HepG2 (cell line): ENCODE measurements around the gene CDO1. TPM values are rescaled to one million over a fixed set of nuclear protein-coding genes. Genes with fewer than 3 reads are reported as not detected.

Experiments used
- ATAC-seq: fragments of 200-7000 bp; cut with Tn5 transposase; 3 replicates; pipeline ENCODE4 v1.9.1; 2020; ENCODE audit warnings: mild to moderate bottlenecking, moderate library complexity
- Bru-seq: library from RNA; stranded (reverse); fragments of 400-500 nt; gene quantifications from one replicate; lab custom pipeline; 2021; lab: Mats Ljungman, UMichigan
- BruChase-seq, 2 experiments: library from RNA; stranded (reverse); fragments of 400-500 nt; gene quantifications; one replicate each; lab custom pipeline; 2021; lab: Mats Ljungman, UMichigan
- BruUV-seq: library from RNA; stranded (reverse); fragments of 400-500 nt; replicated peaks from 2 replicates; lab custom pipeline; 2021; lab: Mats Ljungman, UMichigan
- CTCF ChIA-PET: fragments of 300-600 bp; formaldehyde crosslinking; extraction: SDS; loops from one replicate; lab custom pipeline; 2021; ENCODE audit warnings: low total read pairs, inconsistent platforms, low intra/inter-chr PET ratio; lab: Yijun Ruan, JAX
- POLR2A ChIA-PET: fragments of 350-600 bp; sonication (Branson Sonifier 250); formaldehyde crosslinking; loops from one replicate; lab custom pipeline; 2020; ENCODE audit warnings: antibody characterized with exemption, inconsistent platforms; lab: Yijun Ruan, JAX
- DNase-seq: peaks from one replicate; pipeline ENCODE4 v3.0.0-alpha.2; 2015; ENCODE audit warnings: low spot score
- FAIRE-seq: peaks from 3 replicates; lab custom pipeline; 2011; peaks lifted over from hg19 to GRCh38; lab: Jason Lieb, UNC
- H2AFZ ChIP-seq: one replicate; pipeline ENCODE4 v1.6.1; 2011; ENCODE audit warnings: low read length, inconsistent platforms
- H3K27ac ChIP-seq: fragments of 300-600 bp; 3 replicates; pipeline ENCODE4 v1.8.0; 2011; ENCODE audit warnings: mixed run types, mild to moderate bottlenecking, mixed read lengths, low read length, inconsistent platforms; ENCODE audit not compliant: insufficient read depth; ENCODE audit errors: extremely low read length
- H3K27me3 ChIP-seq, 2 experiments: fragments of 200-600 bp in 1 of 2; 2 replicates in 1 of 2; 3 replicates in 1 of 2; pipeline versions ENCODE4 v1.6.0 to v1.8.0; 2011; ENCODE audit warnings: low read length in 2 of 2, mild to moderate bottlenecking in 2 of 2, moderate library complexity in 2 of 2, inconsistent platforms in 1 of 2; ENCODE audit not compliant: insufficient read depth in 2 of 2, control insufficient read depth in 1 of 2
- H3K36me3 ChIP-seq, 2 experiments: fragments of 200-600 bp in 1 of 2; replicated peaks in 1 of 2; 2 replicates in 1 of 2; 3 replicates in 1 of 2; pipeline versions ENCODE4 v1.5.1 to v1.8.0; 2011; ENCODE audit warnings: low read length in 2 of 2, inconsistent platforms in 1 of 2; ENCODE audit not compliant: insufficient read depth in 2 of 2, control insufficient read depth in 1 of 2
- H3K4me1 ChIP-seq: 2 replicates; pipeline ENCODE4 v1.5.1; 2012; ENCODE audit warnings: low read length, inconsistent platforms; ENCODE audit not compliant: insufficient read depth
- H3K4me2 ChIP-seq: 2 replicates; pipeline ENCODE4 v1.6.0; 2011; ENCODE audit warnings: low read depth, low read length, inconsistent platforms
- H3K4me3 ChIP-seq, 3 experiments: fragments of 200-600 bp in 1 of 3; sonication (generic), shearing (Covaris generic) in 1 of 3; replicated peaks in 1 of 3; 2 replicates each; pipeline ENCODE4 v1.5.1; 2011 to 2016; ENCODE audit warnings: low read length in 3 of 3, inconsistent platforms in 2 of 3, low read depth in 2 of 3, mild to moderate bottlenecking in 2 of 3, control low read depth in 1 of 3, mixed read lengths in 1 of 3; ENCODE audit not compliant: insufficient read depth in 1 of 3
- H3K79me2 ChIP-seq: one replicate; pipeline ENCODE4 v1.6.1; 2011; ENCODE audit warnings: low read length, inconsistent platforms; ENCODE audit not compliant: insufficient read depth
- H3K9ac ChIP-seq: 2 replicates; pipeline ENCODE4 v1.6.0; 2011; ENCODE audit warnings: mild to moderate bottlenecking, low read depth, low read length, inconsistent platforms; ENCODE audit not compliant: insufficient read depth
- H3K9me3 ChIP-seq: 2 replicates; pipeline ENCODE4 v1.5.1; 2012; ENCODE audit warnings: mild to moderate bottlenecking, low read length
- H4K20me1 ChIP-seq: 2 replicates; pipeline ENCODE4 v1.6.0; 2011; ENCODE audit warnings: inconsistent platforms, mild to moderate bottlenecking, low read length, moderate library complexity; ENCODE audit not compliant: insufficient read depth
- ELF3 ChIP-seq: IDR thresholded peaks from 2 replicates; pipeline ENCODE4 v1.6.1; 2016; ENCODE audit warnings: missing genetic modification reagents, missing compliant biosample characterization
- FOXK1 ChIP-seq: sonication (generic); formaldehyde crosslinking; IDR thresholded peaks from 2 replicates; pipeline ENCODE4 v1.4.0; 2020; ENCODE audit warnings: low read depth, missing genetic modification reagents, borderline replicate concordance
- GTF3A ChIP-seq: sonication (generic); formaldehyde crosslinking; conservative IDR thresholded peaks from 2 replicates; pipeline ENCODE4 v1.4.0; 2020; ENCODE audit warnings: mild to moderate bottlenecking, missing genetic modification reagents
- HOXA7 ChIP-seq: sonication (generic); formaldehyde crosslinking; IDR thresholded peaks from 2 replicates; pipeline ENCODE4 v1.8.1; 2022; ENCODE audit warnings: mild to moderate bottlenecking, missing genetic modification reagents, moderate library complexity
- KLF16 ChIP-seq, 2 experiments: sonication (generic) in 1 of 2; formaldehyde crosslinking in 1 of 2; IDR thresholded peaks; 2 replicates each; pipeline versions ENCODE4 v1.6.1 to v1.8.0; 2016 to 2023; ENCODE audit warnings: missing genetic modification reagents in 2 of 2, missing compliant biosample characterization in 1 of 2
- NR2C2 ChIP-seq: sonication (generic); formaldehyde crosslinking; IDR thresholded peaks from 2 replicates; pipeline ENCODE4 v1.4.0; 2020; ENCODE audit warnings: missing genetic modification reagents, mild to moderate bottlenecking, moderate library complexity, borderline replicate concordance
- RCOR2 ChIP-seq: IDR thresholded peaks from 2 replicates; pipeline ENCODE4 v1.6.1; 2016; ENCODE audit warnings: missing biosample characterization, missing genetic modification reagents
- STAT5B ChIP-seq: sonication (generic); formaldehyde crosslinking; IDR thresholded peaks from 2 replicates; pipeline ENCODE4 v1.4.0; 2020; ENCODE audit warnings: missing genetic modification reagents
- ZBTB21 ChIP-seq: sonication (generic); formaldehyde crosslinking; IDR thresholded peaks from 2 replicates; pipeline ENCODE4 v1.4.0; 2020; ENCODE audit warnings: missing genetic modification reagents
- ZBTB3 ChIP-seq: sonication (generic); formaldehyde crosslinking; IDR thresholded peaks from 2 replicates; pipeline ENCODE4 v1.4.0; 2020; ENCODE audit warnings: low read depth, mild to moderate bottlenecking, moderate library complexity, missing genetic modification reagents, borderline replicate concordance
- ZNF296 ChIP-seq: sonication (generic); formaldehyde crosslinking; conservative IDR thresholded peaks from 2 replicates; pipeline ENCODE4 v1.5.0; 2020; ENCODE audit warnings: mild to moderate bottlenecking, missing genetic modification reagents
- ZNF749 ChIP-seq: sonication (generic); formaldehyde crosslinking; IDR thresholded peaks from 2 replicates; pipeline ENCODE4 v1.8.0; 2022; ENCODE audit warnings: mild to moderate bottlenecking, missing genetic modification reagents, moderate library complexity, borderline replicate concordance
- ZNF772 ChIP-seq: sonication (generic); formaldehyde crosslinking; IDR thresholded peaks from 2 replicates; pipeline ENCODE4 v1.5.0; 2020; ENCODE audit warnings: mild to moderate bottlenecking, missing genetic modification reagents
- WGBS: methylation state at CpG from one replicate; pipeline ENCODE4 v1.1.6; 2017; ENCODE audit warnings: low lambda C conversion rate; 5-methylcytosine and 5-hydroxymethylcytosine counted together
- in situ Hi-C: cut with HindIII; loops from 2 replicates; pipeline ENCODE4 v1.10.0; 2017; ENCODE audit warnings: low pct_unique_long_range_greater_than_20kb; ENCODE audit not compliant: extremely low pct_ligation_motif_present
- intact Hi-C: fragments of 100-400 bp; cut with micrococcal nuclease; formaldehyde crosslinking; loops from one replicate; pipeline ENCODE4 v1.10.0; 2022; ENCODE audit not compliant: unreplicated experiment
- long read RNA-seq, 2 experiments: library from RNA in 1 of 2; library from polyadenylated mRNA in 1 of 2; stranded (forward) in 1 of 2; unstranded in 1 of 2; transcript quantifications; one replicate each; pipeline ENCODE4 v2.0.0, GENCODE V29; 2019 to 2022
- polyA minus RNA-seq, 3 experiments: library from RNA; depleted of rRNA, polyadenylated mRNA; stranded (reverse); fragments of >200 nt; gene quantifications; 2 replicates each; pipeline ENCODE4 v1.2.3, GENCODE V29; 2011; ENCODE audit warnings: low replicate concordance in 1 of 3
- polyA plus RNA-seq, 8 experiments: library from polyadenylated mRNA; depleted of rRNA in 3 of 8; stranded (reverse) in 7 of 8; unstranded in 1 of 8; fragments of >200 nt; fragmentation: Illumina TruSeq in 4 of 8; extraction: Trizol in 4 of 8; gene quantifications; 2 replicates each; pipeline versions ENCODE4 v1.2.1 to v1.2.3, GENCODE V29; 2011 to 2016; ENCODE audit warnings: low read depth in 4 of 8, missing spikeins in 1 of 8, mixed read lengths in 1 of 8; ENCODE audit not compliant: insufficient read depth in 1 of 8
- total RNA-seq, 5 experiments: library from RNA; depleted of rRNA; stranded (reverse); fragments of >200 nt; fragmentation: Illumina TruSeq; extraction: Trizol; gene quantifications; 2 replicates each; pipeline ENCODE4 v1.2.3, GENCODE V29; 2016; ENCODE audit warnings: low read depth in 1 of 5
- TF ChIP-seq, protein P1 (sequence below): sonication (generic); formaldehyde crosslinking; IDR thresholded peaks from 2 replicates; pipeline ENCODE4 v1.5.1; 2020; ENCODE audit warnings: mild to moderate bottlenecking, missing genetic modification reagents, moderate library complexity

CDO1 gene
- total RNA-seq (2016; rRNA removed; fragmentation: Illumina TruSeq; extraction: Trizol) (4.4 and 5.3 TPM in 2 replicates), polyA plus RNA-seq (2011; rRNA removed) (3.2 and 5.2 TPM in 2 replicates), polyA minus RNA-seq (2011; rRNA and poly(A)+ RNA removed; ENCODE audit: low replicate concordance) (10.1 TPM in 1 of 2 replicates, not detected in the other), Bru-seq, nascent RNA (percentile 49 among the genes with signal in this experiment), BruChase-seq, experiment 1, labeled RNA remaining after a 6-hour chase (percentile 43 among the genes with signal in this experiment), BruChase-seq, experiment 2, labeled RNA remaining after a 2-hour chase (percentile 49 among the genes with signal in this experiment)
- 1.1 and 1.3 TPM in 2 replicates for total RNA-seq (2016; cell fraction: cytosol; rRNA removed; fragmentation: Illumina TruSeq; extraction: Trizol; ENCODE audit: low read depth)
- 4.2 and 5.4 TPM in 2 replicates for total RNA-seq (2016; cell fraction: insoluble cytoplasmic fraction; rRNA removed; fragmentation: Illumina TruSeq; extraction: Trizol)
- 1.9 and 2.0 TPM in 2 replicates for total RNA-seq (2016; cell fraction: membrane; rRNA removed; fragmentation: Illumina TruSeq; extraction: Trizol)
- 1.9 and 2.3 TPM in 2 replicates for total RNA-seq (2016; cell fraction: nucleus; rRNA removed; fragmentation: Illumina TruSeq; extraction: Trizol)
- 3.4 and 3.6 TPM in 2 replicates for polyA plus RNA-seq (2011; cell fraction: cytosol; rRNA removed)
- 6.3 and 8.9 TPM in 2 replicates for polyA plus RNA-seq (2011; cell fraction: nucleus; rRNA removed)
- polyA plus RNA-seq (2012): 3.0 and 4.8 TPM in 2 replicates
- polyA plus RNA-seq (2016; cell fraction: cytosol; fragmentation: Illumina TruSeq; extraction: Trizol; ENCODE audit: low read depth): 0.44 and 0.78 TPM in 2 replicates
- polyA plus RNA-seq (2016; cell fraction: insoluble cytoplasmic fraction; fragmentation: Illumina TruSeq; extraction: Trizol; ENCODE audit: low read depth): 4.7 and 5.5 TPM in 2 replicates
- 1.2 and 1.8 TPM in 2 replicates for polyA plus RNA-seq (2016; cell fraction: membrane; fragmentation: Illumina TruSeq; extraction: Trizol; ENCODE audit: low read depth)
- 2.7 and 4.5 TPM in 2 replicates for polyA plus RNA-seq (2016; cell fraction: nucleus; fragmentation: Illumina TruSeq; extraction: Trizol; ENCODE audit: insufficient read depth, low read depth)
- polyA minus RNA-seq (2011; cell fraction: cytosol; rRNA and poly(A)+ RNA removed): 3.1 and 6.1 TPM in 2 replicates
- polyA minus RNA-seq (2011; cell fraction: nucleus; rRNA and poly(A)+ RNA removed): 5.4 and 9.6 TPM in 2 replicates
- long read RNA-seq, experiment 1, partial matches to known transcripts: 0 of 2 reads
- long read RNA-seq, experiment 1, other reads (novel, unspliced or antisense): 0 of 2 reads
- long read RNA-seq, experiment 2, transcript CDO1-201 (5 exons, 1,860 nt): major isoform, 8 of 9 reads
- long read RNA-seq, experiment 2, partial matches to known transcripts: 1 of 9 reads
- long read RNA-seq, experiment 2, other reads (novel, unspliced or antisense): 0 of 9 reads

DNA sequence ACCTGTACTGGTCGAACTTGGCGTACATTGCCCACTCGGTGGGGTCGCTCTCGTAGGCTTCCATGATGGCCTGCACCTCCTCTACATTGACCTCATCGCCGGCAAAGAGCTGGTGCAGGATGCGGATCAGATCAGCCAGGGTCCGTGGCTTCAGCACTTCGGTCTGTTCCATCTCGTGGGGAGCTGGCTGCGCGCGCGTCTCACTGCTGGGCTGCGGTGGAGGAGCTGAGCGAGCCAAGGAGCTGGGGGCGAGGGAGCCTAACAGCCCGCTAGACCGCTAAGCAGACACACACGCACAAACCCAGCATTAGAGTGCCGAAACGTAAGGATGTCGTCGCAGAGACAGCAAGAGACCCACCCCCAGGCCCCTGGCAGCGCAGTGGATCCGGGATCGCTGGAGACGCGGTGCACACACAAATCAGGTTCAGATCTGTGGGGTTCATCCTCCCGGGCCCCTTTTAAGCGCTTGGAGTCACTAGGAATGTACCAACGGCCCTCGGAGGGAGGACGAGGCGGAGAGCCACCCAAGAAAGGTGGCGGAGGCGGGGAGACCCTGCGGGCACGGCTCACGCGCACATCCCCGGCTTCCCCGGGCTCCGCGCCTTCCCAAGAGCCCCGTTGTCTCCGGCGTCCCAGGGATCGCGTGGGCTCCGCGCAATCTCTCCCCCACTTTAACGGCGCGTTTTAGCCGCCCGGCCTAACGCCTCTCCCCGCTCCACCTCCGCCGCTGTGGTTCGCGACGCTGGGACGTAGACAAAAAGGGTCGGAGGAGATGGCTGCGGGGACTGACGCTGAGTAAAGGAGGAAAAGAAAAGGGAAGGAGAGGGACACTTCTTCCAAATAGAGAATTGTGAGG, at the start of gene CDO1:
Gene CDO1 (minus strand): TSS at position 434 of the 856 bp plus-strand sequence. CDS start 262 bp downstream, at position 172.
- in situ Hi-C loops (no loop called here), intact Hi-C loops (no loop called here)
- Histone ChIP-seq H3K79me2 (no peaks in the 10 kb centered on the region), H3K36me3 (no peaks in the 10 kb centered on the region), H4K20me1 (no peaks in the 10 kb centered on the region), H2AFZ (no peak within 1 kb of the TSS), H3K4me3 (peak within 1 kb of the TSS; percentile 53 to 79 (median 58)), H3K27ac (peak within 1 kb of the TSS; percentile 53), H3K4me1 (peaks cover 44% of the 10 kb centered on the region), H3K9me3 (no peaks in the 10 kb centered on the region), H3K27me3 (peaks cover 10 to 40% of the 10 kb centered on the region in 2 experiments), H3K4me2 (peak within 1 kb of the TSS; percentile 88), H3K9ac (peak within 1 kb of the TSS; percentile 69; the same call in 1 of the 2 replicates)
- WGBS: under 1% methylated on average over 24 of the region's 69 CpGs
- no TSS peak for BruUV-seq
- FAIRE-seq: no peak
- peak; percentile 76 for ATAC-seq
- CTCF ChIA-PET: no interaction called here
- POLR2A ChIA-PET: interaction anchor here (0.6 to 1.0 kb wide), 2 partner anchors 10 to 14 kb away, joined by 3 read pairs; no protein-coding TSS in a partner anchor
- DNase-seq: no peak
- TF ChIP-seq HOXA7 (CRISPR knock-in tag) (no peak), ZNF772 (CRISPR knock-in tag) (no peak), ZBTB3 (no peak), STAT5B (CRISPR knock-in tag) (no peak), GTF3A (no peak), FOXK1 (CRISPR knock-in tag) (no peak), ELF3 (no peak), ZNF749 (CRISPR knock-in tag) (no peak), ZNF296 (CRISPR knock-in tag) (no peak), ZBTB21 (CRISPR knock-in tag) (no peak), RCOR2 (CRISPR knock-in tag) (no peak), KLF16 (CRISPR knock-in tag; IDR thresholded peaks at IDR 0.05) (no peak), NR2C2 (CRISPR knock-in tag) (0 out of 2 replicates have a peak, but pooled peaks have one; percentile 14)
- TF ChIP-seq, protein P1, sequence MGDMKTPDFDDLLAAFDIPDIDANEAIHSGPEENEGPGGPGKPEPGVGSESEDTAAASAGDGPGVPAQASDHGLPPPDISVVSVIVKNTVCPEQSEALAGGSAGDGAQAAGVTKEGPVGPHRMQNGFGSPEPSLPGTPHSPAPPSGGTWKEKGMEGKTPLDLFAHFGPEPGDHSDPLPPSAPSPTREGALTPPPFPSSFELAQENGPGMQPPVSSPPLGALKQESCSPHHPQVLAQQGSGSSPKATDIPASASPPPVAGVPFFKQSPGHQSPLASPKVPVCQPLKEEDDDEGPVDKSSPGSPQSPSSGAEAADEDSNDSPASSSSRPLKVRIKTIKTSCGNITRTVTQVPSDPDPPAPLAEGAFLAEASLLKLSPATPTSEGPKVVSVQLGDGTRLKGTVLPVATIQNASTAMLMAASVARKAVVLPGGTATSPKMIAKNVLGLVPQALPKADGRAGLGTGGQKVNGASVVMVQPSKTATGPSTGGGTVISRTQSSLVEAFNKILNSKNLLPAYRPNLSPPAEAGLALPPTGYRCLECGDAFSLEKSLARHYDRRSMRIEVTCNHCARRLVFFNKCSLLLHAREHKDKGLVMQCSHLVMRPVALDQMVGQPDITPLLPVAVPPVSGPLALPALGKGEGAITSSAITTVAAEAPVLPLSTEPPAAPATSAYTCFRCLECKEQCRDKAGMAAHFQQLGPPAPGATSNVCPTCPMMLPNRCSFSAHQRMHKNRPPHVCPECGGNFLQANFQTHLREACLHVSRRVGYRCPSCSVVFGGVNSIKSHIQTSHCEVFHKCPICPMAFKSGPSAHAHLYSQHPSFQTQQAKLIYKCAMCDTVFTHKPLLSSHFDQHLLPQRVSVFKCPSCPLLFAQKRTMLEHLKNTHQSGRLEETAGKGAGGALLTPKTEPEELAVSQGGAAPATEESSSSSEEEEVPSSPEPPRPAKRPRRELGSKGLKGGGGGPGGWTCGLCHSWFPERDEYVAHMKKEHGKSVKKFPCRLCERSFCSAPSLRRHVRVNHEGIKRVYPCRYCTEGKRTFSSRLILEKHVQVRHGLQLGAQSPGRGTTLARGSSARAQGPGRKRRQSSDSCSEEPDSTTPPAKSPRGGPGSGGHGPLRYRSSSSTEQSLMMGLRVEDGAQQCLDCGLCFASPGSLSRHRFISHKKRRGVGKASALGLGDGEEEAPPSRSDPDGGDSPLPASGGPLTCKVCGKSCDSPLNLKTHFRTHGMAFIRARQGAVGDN: peak; percentile 74
